ENCODE results near the gene CRLF1.

Gene CRLF1

GRCh38 chr19:18543814-18544475 lies 62.7 kb downstream of the CRLF1 start:
- peak; percentile 67 for DNase-seq

Measured in activated naive CD4-positive, alpha-beta T cell treated with anti-CD3 and anti-CD28 coated beads, Interleukin-2, amount 50 U/mL, for 16 hours (primary cell).